Measurements from ENCODE around the gene THRB. TPM values are rescaled to one million over a fixed set of nuclear protein-coding genes. Genes with fewer than 3 reads are reported as not detected.

The THRB gene
- total and polyA plus RNA-seq, 8 donors = 2.1 to 12.4 (median 7.8) TPM

- Histone ChIP-seq H3K4me3 (no peak overlapping the region), H3K27ac (no peak overlapping the region), H3K36me3 (no peaks in the 10 kb centered on the region), H3K9me3 (no peaks in the 10 kb centered on the region), H3K27me3 (no peaks in the 10 kb centered on the region), H3K4me1 (no peaks in the 10 kb centered on the region)
- TF ChIP-seq CTCF (IDR thresholded peaks at IDR 0.05) = no peak
- ATAC-seq (no peak), DNase-seq (no peak), FAIRE-seq (no peak)
- intact Hi-C loops (cut with DNase I) = no loop called here
- WGBS, 2 donors = 85 to 91% methylated on average over 6 of the region's 6 CpGs
Measured at GRCh38 chr3:24158761-24159454, 335.7 kb downstream of the THRB start.

GRCh38 chr3:24157106-24157505 is 337.5 kb downstream of the THRB start:
- WGBS, 2 donors = 97 to 100% methylated on average over 4 of the region's 4 CpGs
- Histone ChIP-seq H3K36me3 (no peaks in the 10 kb centered on the region), H3K27ac (no peak overlapping the region), H3K4me1 (no peaks in the 10 kb centered on the region), H3K9me3 (no peaks in the 10 kb centered on the region), H3K4me3 (no peak overlapping the region), H3K27me3 (no peaks in the 10 kb centered on the region)
- no peak for TF ChIP-seq CTCF (IDR thresholded peaks at IDR 0.05)
- no peak for DNase-seq
- no peak for FAIRE-seq
- ATAC-seq = no peak
- intact Hi-C loops (cut with DNase I) = no loop called here

- ATAC-seq (no peak), DNase-seq (no peak), FAIRE-seq (no peak)
- Histone ChIP-seq H3K4me3 (no peak overlapping the region), H3K9me3 (no peaks in the 10 kb centered on the region), H3K36me3 (no peaks in the 10 kb centered on the region), H3K4me1 (no peaks in the 10 kb centered on the region), H3K27me3 (no peaks in the 10 kb centered on the region), H3K27ac (no peak overlapping the region)
- intact Hi-C loops (cut with DNase I) = no loop called here
- WGBS, 2 donors = 93 to 98% methylated on average over 2 of the region's 2 CpGs
- TF ChIP-seq CTCF (IDR thresholded peaks at IDR 0.05) = no peak
Measured at GRCh38 chr3:24156466-24156865, 338.2 kb downstream of the THRB start.

GRCh38 chr3:24155276-24155675 is 339.4 kb downstream of the THRB start:
- DNase-seq (no peak), FAIRE-seq (no peak), ATAC-seq (no peak)
- Histone ChIP-seq H3K4me3 (no peak overlapping the region), H3K9me3 (no peaks in the 10 kb centered on the region), H3K27me3 (no peaks in the 10 kb centered on the region), H3K4me1 (no peaks in the 10 kb centered on the region), H3K36me3 (no peaks in the 10 kb centered on the region), H3K27ac (no peak overlapping the region)
- TF ChIP-seq CTCF (IDR thresholded peaks at IDR 0.05) = no peak
- intact Hi-C loops (cut with DNase I) = no loop called here

- ATAC-seq (no peak), FAIRE-seq (no peak), DNase-seq (no peak)
- intact Hi-C loops (cut with DNase I) = no loop called here
- no peak overlapping the region for H3K27ac ChIP-seq
- TF ChIP-seq CTCF (IDR thresholded peaks at IDR 0.05) = no peak
- H3K36me3 ChIP-seq = no peaks in the 10 kb centered on the region
- WGBS, 2 donors = 14 to 15% methylated on average over 1 of the region's 1 CpG
- H3K4me3 ChIP-seq = no peak overlapping the region
- no peaks in the 10 kb centered on the region for H3K4me1 ChIP-seq
- no peaks in the 10 kb centered on the region for H3K9me3 ChIP-seq
- no peaks in the 10 kb centered on the region for H3K27me3 ChIP-seq
Measured at GRCh38 chr3:24154781-24155180, 339.9 kb downstream of the THRB start.
